ENCODE measurements around the gene ARPC5L.

GRCh38 chr9:124885551-124885950, 23.6 kb downstream of the ARPC5L start:
- TF ChIP-seq CTCF (IDR thresholded peaks at IDR 0.05; ENCODE audit: poor library complexity): no peak
- no peak for TF ChIP-seq EZH2phosphoT487 (IDR thresholded peaks at IDR 0.05; ENCODE audit: low read depth, severe bottlenecking, unreplicated experiment)
